HS-27A (cell line): ENCODE data around the gene TRAPPC5.

Experiments used
- DNase-seq: peaks from one replicate; pipeline ENCODE4 v3.0.0-alpha.2; 2012; ENCODE audit warnings: low read depth, missing footprints

The TRAPPC5 gene

DNA sequence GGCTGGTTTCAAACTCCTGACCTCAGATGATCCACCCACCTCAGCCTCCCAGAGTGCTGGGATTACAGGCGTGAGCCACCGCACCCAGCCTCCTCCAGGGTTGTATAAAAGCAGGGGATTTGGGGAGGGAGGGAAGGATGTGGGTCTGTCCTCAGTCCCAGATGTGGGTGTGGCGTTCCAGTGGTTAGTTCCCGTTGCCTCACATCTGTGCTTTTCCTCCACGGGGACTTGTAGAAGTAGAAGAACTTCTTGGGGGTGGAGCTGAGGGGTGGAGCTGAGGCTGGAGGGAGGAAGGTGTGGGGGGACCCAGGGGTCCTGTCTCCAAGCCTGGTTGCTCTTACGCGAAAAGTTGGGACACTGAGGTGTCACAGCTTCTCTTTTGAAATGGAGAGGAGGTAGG lies 4.3 kb upstream of the TRAPPC5 start:
- no peak for DNase-seq

DNA sequence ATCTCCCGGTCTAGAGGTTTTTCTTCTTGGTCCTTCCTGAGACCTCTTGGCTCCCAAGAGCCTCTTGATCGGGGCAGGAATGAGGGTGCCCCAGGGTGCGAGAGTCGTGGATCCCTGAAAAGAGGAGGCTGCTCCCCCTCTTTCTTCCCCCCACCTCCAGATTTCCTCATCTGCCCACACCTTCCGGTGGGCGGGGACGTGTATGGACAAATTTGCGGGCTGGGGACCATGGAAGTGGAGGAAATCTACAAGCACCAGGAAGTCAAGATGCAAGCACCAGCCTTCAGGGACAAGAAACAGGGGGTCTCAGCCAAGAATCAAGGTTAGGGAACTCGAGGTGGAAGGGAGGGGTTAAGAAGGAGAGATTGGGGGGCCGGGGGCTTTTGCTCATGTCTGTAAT lies 3.8 kb upstream of the TRAPPC5 start, which contains the start of gene MCEMP1:
Gene MCEMP1, plus strand, starts transcription at position 237 of the 400 bp plus-strand sequence. Its CDS starts 31 bp downstream, at position 268.
- no peak for DNase-seq

GRCh38 chr19:7677669-7678311 lies 2.8 kb upstream of the TRAPPC5 start:
- DNase-seq: no peak

DNA sequence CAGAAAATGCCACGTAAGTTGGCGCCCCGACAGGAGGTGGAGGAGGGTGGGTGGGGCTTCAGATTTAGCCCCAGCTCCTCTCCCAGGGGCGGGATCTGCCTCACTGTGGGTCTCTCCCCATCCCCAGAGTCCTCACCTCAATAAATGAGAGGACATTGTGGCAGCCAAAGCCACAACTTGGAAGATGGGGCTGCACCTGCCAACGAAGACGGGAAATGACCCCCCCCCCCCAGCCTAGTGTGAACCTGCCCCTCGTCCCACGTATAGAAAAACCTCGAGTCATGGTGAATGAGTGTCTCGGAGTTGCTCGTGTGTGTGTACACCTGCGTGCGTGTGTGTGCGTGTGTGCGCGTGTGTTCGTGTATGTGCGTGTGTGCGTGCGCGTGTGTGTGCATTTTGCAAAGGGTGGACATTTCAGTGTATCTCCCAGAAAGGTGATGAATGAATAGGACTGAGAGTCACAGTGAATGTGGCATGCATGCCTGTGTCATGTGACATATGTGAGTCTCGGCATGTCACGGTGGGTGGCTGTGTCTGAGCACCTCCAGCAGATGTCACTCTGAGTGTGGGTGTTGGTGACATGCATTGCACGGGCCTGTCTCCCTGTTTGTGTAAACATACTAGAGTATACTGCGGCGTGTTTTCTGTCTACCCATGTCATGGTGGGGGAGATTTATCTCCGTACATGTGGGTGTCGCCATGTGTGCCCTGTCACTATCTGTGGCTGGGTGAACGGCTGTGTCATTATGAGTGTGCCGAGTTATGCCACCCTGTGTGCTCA lies 1.5 kb upstream of the TRAPPC5 start:
- DNase-seq: no peak

DNA sequence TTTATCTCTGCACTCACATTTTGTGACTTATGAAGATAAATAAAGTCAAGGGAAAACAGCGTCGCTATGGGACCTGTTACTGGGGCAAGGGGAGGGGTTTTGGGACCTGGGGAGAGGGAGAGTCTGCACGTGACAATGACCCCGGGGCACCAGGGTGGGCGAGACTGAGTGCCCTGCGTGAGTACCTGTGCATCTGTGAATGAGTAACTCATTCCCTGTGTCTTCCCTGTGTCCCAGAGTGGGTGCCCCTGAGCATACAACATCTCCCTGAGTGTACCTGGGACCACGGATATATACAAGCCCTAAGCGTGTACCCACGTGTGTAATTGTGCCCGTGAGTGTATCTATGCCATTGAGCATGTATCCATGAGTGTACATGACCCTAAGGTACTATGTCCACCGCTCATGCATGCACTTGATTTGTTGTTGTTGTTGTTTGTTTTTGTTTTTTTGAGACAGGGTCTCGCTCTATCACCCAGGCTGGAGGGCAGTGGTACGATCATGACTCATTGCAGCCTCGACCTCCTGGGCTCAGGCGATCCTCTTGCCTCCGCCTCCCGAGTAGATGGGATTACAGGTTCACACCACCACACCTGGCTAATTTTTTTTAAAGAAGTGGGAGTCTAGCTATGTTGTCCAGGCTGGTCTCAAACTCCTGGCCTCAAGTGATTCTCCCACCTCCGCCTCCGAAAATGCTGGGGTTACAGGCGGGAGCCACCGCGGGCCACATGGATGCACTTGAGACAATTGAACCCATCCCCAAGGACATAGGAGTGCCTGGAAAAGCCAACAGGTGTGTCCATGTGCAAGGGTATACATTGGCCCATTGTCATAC lies 645 bp upstream of the TRAPPC5 start:
- no peak for DNase-seq

DNA sequence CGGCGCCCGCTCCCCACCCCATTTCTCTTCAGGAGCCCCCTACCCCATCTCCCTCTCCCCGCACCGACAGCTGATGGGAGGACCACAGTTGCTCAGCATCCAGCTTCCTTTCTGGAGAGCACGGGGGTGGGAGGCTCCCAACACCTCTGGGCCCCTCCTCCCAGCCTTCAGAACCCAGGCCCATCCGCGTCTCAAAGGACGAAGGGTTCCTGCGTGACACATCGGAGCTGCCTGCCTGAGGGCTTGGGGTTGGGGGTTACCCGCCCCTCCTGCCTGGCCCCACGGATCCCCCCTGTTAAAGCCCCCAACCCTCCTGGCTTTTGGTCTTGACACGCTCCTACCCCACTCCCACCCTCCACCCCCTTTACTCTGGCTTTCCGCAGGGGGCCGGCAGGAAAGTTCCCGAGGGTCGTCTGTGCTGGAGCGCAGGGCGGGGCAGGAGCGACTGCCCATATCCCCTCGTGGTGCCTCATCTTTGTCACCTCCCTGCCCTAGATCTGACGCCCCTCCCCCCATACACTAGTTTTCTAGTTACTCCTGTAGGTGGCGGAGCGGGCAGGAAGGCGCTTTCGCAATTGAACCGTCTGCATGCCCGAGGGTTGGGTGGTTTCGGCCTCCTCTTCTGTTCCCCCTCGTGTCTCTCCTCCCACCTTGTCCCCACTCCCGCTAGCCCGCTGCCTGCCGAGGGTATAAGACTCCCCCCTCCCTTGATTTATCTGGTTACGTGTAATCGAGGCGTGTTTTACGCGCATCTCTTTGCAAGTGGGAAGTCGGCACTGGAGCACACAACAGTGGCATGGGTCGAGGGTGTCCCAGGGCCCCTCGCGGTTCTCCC lies 924 bp downstream of the TRAPPC5 start:
- no peak for DNase-seq

DNA sequence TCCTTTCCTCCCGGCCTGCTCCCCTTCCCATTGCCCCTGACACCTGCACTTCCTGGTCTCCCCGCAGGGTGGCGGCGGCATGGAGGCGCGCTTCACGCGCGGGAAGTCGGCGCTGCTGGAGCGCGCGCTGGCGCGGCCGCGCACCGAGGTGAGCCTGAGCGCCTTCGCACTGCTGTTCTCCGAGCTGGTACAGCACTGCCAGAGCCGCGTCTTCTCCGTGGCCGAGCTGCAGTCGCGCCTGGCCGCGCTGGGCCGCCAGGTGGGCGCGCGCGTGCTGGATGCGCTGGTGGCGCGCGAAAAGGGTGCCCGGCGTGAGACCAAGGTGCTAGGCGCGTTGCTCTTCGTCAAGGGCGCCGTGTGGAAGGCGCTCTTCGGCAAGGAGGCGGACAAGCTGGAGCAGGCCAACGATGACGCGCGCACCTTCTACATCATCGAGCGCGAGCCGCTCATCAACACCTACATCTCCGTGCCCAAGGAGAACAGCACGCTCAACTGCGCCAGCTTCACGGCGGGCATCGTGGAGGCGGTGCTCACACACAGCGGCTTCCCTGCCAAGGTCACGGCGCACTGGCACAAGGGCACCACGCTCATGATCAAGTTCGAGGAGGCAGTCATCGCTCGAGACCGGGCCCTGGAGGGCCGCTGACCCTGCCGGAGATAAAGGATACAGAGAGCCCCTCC lies 1.7 kb downstream of the TRAPPC5 start:
- no peak for DNase-seq

GRCh38 chr19:7685546-7686445 lies 5.2 kb downstream of the TRAPPC5 start:
- no peak for DNase-seq

- no peak for DNase-seq
These were observed 6.5 kb downstream of the TRAPPC5 start for GRCh38 chr19:7687177-7687576.

DNA sequence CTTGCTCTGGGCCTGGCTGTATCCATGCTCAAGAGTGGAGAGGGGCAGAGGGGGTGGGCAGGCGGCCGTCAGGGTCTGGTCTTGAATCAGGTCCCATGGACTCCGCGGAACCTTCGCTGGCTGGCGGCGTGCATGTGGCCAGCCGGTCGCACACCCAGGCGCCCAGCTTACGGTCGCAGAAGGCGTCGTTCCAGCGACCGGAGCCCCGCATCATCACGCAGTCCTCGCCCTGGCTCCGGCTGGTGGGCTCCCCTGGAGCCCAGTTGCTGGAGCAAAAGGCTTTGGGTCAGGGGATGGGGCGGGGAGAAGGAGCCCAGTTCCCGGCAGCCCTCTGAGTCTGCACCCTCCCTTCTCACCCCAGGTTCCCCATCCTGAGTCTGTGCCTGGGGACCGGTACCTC lies 8.5 kb downstream of the TRAPPC5 start:
- DNase-seq: no peak

- DNase-seq: no peak
These were observed 10.2 kb downstream of the TRAPPC5 start for GRCh38 chr19:7690779-7691258.

- no peak for DNase-seq
These were observed 10.9 kb downstream of the TRAPPC5 start for GRCh38 chr19:7691497-7691896.

- no peak for DNase-seq
These were observed 11.9 kb downstream of the TRAPPC5 start for GRCh38 chr19:7692417-7693088.

DNA sequence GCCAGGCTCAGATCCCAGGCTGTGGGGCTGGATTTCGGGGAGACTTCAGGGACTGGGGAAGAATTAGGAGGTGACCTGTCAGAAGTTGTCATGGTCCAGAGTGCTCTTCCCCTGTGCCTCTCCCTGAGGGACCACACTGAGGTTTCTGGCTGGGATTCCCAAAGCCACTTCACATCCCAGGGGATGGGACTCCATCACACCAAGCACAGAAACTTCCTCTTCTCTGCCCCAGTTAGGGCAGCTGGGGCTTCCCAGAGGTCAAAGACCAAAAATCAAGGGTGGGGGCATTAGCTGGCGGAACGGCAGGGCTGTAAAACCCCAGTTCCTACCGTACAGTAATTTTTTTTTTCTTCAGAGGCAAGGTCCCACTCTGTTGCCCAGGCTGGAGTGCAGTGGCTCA lies 13.9 kb downstream of the TRAPPC5 start:
- no peak for DNase-seq

DNA sequence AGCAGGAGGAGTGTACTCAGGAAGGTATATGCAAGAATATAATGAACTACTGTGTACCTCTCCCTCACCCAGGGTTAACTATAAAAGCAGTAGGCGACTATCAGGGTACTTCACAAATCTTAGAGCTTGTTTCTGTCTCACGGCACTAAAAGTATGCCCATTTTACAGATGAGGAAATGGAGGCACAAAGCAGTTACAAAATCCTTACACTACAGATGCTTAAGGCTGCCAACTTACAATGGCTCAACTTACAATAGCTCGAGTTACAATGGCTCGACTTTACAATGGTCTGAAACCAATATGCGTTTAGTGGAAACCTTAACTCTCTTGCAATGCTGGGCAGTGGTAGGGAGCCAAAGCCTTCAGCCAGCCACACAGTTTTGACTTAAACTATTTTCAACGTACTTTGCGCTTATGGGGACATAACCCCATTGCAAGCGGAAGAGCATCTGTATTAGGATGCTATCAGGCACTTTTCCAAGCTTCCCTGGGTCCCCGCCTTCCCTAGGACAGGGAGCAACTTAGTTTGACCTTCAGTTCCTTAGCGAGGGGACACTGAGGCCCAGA lies 17.2 kb downstream of the TRAPPC5 start:
- DNase-seq: no peak

DNA sequence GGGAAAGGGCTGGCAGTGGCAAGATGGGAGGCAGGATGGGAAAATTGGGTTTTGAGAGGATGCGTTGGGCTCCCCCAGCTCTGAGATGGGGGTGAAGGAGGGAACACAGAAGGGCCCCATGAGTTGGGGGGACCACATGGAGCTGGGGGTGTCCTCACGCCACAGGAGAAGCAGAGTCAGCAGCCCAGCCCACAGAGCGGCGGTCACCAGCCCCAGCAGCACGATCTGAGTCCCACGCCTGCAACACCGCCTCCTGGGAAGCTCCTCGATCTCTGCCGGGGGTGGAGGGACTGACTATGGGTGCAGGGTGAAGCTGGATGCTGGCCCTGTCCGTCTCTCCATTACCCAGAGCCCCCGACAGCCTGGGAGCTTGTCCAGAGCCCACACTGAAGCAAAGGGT lies 17.9 kb downstream of the TRAPPC5 start:
- no peak for DNase-seq

- no peak for DNase-seq
These were observed 18.4 kb downstream of the TRAPPC5 start for GRCh38 chr19:7699003-7699402.

GRCh38 chr19:7699417-7700401 lies 19.1 kb downstream of the TRAPPC5 start:
- no peak for DNase-seq
